GM18519 (cell line): ENCODE data around the gene STX8.

ENCODE experiments used
- ATAC-seq: cut with Tn5 transposase; IDR thresholded peaks from one replicate; pipeline ENCODE4 v1.9.1; 2021; ENCODE audit warnings: mild to moderate bottlenecking, moderate library complexity; ENCODE audit not compliant: unreplicated experiment, low FRiP score

STX8 gene

GRCh38 chr17:9249245-9249953 is 326.2 kb downstream of the STX8 start:
- ATAC-seq = no peak

- ATAC-seq = no peak
Measured at GRCh38 chr17:9247401-9247938, 328.1 kb downstream of the STX8 start.

- ATAC-seq = no peak
Measured at GRCh38 chr17:9244066-9245052, 331.3 kb downstream of the STX8 start.

GRCh38 chr17:9242983-9243382 is 332.6 kb downstream of the STX8 start:
- no peak for ATAC-seq

GRCh38 chr17:9242497-9242881 is 333.1 kb downstream of the STX8 start:
- ATAC-seq = no peak

- ATAC-seq = no peak
Measured at GRCh38 chr17:9241774-9242496, 333.7 kb downstream of the STX8 start.

GRCh38 chr17:9241371-9241712 is 334.3 kb downstream of the STX8 start:
- no peak for ATAC-seq

GRCh38 chr17:9240659-9241370 is 334.8 kb downstream of the STX8 start:
- ATAC-seq = no peak

GRCh38 chr17:9239793-9240658 is 335.6 kb downstream of the STX8 start:
- no peak for ATAC-seq

- no peak for ATAC-seq
Measured at GRCh38 chr17:9239246-9239792, 336.3 kb downstream of the STX8 start.

GRCh38 chr17:9238340-9239245 is 337.0 kb downstream of the STX8 start:
- no peak for ATAC-seq

- ATAC-seq = no peak
Measured at GRCh38 chr17:9237661-9238301, 337.8 kb downstream of the STX8 start.

- ATAC-seq = no peak
Measured at GRCh38 chr17:9237053-9237410, 338.6 kb downstream of the STX8 start.

- ATAC-seq = no peak
Measured at GRCh38 chr17:9236286-9237052, 339.2 kb downstream of the STX8 start.

GRCh38 chr17:9235346-9235745 is 340.3 kb downstream of the STX8 start:
- no peak for ATAC-seq

- no peak for ATAC-seq
Measured at GRCh38 chr17:9234389-9234945, 341.2 kb downstream of the STX8 start.

GRCh38 chr17:9233761-9234160 is 341.9 kb downstream of the STX8 start:
- no peak for ATAC-seq
